Esophagus muscularis mucosa (tissue), 3 donors: ENCODE data around the gene SCAP.

ENCODE experiments used
- POLR2AphosphoS5 ChIP-seq, 2 donors: sonication (generic); formaldehyde crosslinking; IDR thresholded peaks; one replicate each; pipeline ENCODE4 v1.6.1; 2017; ENCODE audit warnings: antibody characterized with exemption in 2 of 2
- TF ChIP-seq, protein P1 (sequence below), 3 experiments: fragments of 200-600 bp in 2 of 3; fragments of 450-650 bp in 1 of 3; sonication (generic) in 2 of 3; IDR thresholded peaks; one replicate each; pipeline ENCODE4 v1.5.1; 2017 to 2019; ENCODE audit warnings: antibody characterized with exemption in 3 of 3, mild to moderate bottlenecking in 2 of 3, moderate library complexity in 1 of 3

DNA sequence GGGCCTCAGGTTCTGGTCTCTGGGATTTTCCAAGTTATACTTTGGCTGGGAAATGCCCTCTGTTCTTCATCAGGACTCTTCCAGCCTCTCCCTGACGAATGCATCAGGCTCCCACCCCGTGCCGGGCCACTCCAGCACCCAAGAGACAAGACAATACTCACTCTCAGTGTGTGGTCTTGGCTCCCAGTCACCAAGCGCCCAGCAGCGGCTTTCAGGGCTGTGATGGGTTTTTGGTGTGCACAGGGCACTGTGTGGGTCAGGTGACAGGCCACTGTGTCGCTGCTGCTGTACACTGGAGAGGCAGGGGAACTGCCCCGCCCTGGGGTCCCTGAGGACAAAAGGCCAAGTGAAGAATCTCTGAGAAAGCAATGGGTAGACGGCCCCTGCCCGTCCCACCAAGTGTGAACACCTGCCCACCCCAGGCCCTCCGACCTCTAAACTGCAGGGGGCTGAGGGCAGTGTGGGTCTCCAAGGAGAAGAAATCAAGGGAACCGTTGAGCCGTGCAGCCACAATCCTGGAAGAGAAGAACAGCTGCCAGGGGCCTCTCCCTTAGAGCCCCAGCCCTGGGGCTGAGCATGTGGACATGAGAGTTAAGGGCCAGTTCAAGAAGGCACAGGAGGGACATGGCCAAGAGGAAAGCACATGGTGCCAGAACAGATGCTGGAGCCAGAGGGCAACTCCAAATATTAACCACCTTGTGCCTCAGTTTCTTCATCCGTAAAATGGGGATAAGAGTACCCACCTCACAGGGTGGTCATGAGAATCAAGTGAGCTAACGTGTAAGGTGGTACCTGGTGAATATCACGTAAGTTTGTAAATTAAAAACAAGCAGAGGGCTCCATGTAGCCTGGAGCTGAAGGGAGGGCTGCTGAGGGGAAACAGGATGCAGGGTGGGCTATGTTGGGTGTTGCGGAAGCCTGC, 60.8 kb downstream of the SCAP start:
- no peak for TF ChIP-seq POLR2AphosphoS5 (IDR thresholded peaks at IDR 0.05)
- TF ChIP-seq, protein P1, sequence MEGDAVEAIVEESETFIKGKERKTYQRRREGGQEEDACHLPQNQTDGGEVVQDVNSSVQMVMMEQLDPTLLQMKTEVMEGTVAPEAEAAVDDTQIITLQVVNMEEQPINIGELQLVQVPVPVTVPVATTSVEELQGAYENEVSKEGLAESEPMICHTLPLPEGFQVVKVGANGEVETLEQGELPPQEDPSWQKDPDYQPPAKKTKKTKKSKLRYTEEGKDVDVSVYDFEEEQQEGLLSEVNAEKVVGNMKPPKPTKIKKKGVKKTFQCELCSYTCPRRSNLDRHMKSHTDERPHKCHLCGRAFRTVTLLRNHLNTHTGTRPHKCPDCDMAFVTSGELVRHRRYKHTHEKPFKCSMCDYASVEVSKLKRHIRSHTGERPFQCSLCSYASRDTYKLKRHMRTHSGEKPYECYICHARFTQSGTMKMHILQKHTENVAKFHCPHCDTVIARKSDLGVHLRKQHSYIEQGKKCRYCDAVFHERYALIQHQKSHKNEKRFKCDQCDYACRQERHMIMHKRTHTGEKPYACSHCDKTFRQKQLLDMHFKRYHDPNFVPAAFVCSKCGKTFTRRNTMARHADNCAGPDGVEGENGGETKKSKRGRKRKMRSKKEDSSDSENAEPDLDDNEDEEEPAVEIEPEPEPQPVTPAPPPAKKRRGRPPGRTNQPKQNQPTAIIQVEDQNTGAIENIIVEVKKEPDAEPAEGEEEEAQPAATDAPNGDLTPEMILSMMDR (IDR thresholded peaks at IDR 0.05) = no peak
